ENCODE data around the gene DYSF. TPM values are rescaled to one million over a fixed set of nuclear protein-coding genes. Genes with fewer than 3 reads are reported as not detected.
A peak's percentile ranks its signal among the peaks of the same experiment; 100 is the strongest.

The DYSF gene
- total RNA-seq, 1 donor from 2014 or later = 112 TPM

DNA sequence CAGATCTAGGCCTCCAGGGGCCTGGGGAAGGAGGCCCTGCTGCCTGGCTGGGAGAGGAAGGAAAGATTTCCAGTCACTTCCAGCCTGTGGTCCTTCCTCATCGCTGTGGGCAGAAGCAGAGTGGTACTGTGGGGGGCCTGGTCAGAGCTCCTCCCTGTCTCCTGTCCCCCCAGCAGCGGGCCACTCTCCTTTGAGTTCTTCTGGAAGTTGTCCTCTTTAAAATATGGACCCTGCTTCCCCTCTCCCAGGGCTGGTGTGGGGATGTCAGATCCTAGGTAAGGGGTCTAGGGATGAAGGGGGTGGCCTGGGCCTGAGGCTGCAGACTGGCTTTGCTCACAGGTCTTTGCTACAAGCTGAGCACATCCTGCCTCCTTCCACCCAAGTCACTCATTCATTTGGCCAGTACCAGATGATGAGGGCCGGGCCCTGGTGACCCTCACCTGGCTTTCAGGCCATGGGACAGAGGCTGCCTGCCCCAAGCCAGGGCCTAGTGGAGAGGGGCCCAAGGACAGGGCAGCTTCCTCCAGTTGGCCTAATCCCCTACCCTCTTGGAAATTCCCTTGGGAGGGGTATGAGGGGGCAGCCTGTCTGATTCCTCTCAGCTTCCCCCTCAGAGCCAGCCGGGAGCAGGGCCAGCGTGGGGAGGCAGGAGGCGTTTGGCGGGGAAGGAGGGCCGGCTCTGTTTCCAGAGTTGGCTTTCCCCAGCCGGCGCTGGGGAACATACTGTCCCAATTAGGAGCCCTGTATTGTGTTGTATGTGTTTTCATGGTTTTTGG, 231.9 kb downstream of the DYSF start:
- TF ChIP-seq, protein P1, sequence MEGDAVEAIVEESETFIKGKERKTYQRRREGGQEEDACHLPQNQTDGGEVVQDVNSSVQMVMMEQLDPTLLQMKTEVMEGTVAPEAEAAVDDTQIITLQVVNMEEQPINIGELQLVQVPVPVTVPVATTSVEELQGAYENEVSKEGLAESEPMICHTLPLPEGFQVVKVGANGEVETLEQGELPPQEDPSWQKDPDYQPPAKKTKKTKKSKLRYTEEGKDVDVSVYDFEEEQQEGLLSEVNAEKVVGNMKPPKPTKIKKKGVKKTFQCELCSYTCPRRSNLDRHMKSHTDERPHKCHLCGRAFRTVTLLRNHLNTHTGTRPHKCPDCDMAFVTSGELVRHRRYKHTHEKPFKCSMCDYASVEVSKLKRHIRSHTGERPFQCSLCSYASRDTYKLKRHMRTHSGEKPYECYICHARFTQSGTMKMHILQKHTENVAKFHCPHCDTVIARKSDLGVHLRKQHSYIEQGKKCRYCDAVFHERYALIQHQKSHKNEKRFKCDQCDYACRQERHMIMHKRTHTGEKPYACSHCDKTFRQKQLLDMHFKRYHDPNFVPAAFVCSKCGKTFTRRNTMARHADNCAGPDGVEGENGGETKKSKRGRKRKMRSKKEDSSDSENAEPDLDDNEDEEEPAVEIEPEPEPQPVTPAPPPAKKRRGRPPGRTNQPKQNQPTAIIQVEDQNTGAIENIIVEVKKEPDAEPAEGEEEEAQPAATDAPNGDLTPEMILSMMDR (IDR thresholded peaks at IDR 0.05) = no peak
- H3K27me3 Mint-ChIP-seq (ENCODE audit: low read depth) = no peaks in the 10 kb centered on the region
- H3K4me1 Mint-ChIP-seq (ENCODE audit: low read depth) = no peaks in the 10 kb centered on the region
- H3K4me3 Mint-ChIP-seq (ENCODE audit: unreplicated experiment) = no peak overlapping the region
- H3K9me3 Mint-ChIP-seq (ENCODE audit: low read depth) = no peaks in the 10 kb centered on the region
- H3K27ac Mint-ChIP-seq (ENCODE audit: unreplicated experiment) = no peak overlapping the region
- peak; percentile 65 for DNase-seq (ENCODE audit: low spot score)
- peaks cover 37% of the 10 kb centered on the region for H3K36me3 Mint-ChIP-seq (ENCODE audit: low read depth)

- Mint-ChIP-seq H3K4me1 (ENCODE audit: low read depth) (peaks cover 6% of the 10 kb centered on the region), H3K36me3 (ENCODE audit: low read depth) (peaks cover 43% of the 10 kb centered on the region), H3K27ac (ENCODE audit: unreplicated experiment) (no peak overlapping the region), H3K9me3 (ENCODE audit: low read depth) (no peaks in the 10 kb centered on the region), H3K27me3 (ENCODE audit: low read depth) (no peaks in the 10 kb centered on the region), H3K4me3 (ENCODE audit: unreplicated experiment) (no peak overlapping the region)
- TF ChIP-seq, protein P1 (IDR thresholded peaks at IDR 0.05) = no peak
- peak; percentile 82 for DNase-seq (ENCODE audit: low spot score)
These were observed 232.7 kb downstream of the DYSF start for GRCh38 chr2:71685941-71686611.

GRCh38 chr2:71686781-71687180, 233.4 kb downstream of the DYSF start:
- peaks cover 38% of the 10 kb centered on the region for H3K36me3 Mint-ChIP-seq (ENCODE audit: low read depth)
- peak; percentile 29 for DNase-seq (ENCODE audit: low spot score)
- H3K4me3 Mint-ChIP-seq (ENCODE audit: unreplicated experiment) = no peak overlapping the region
- peaks cover 12% of the 10 kb centered on the region for H3K4me1 Mint-ChIP-seq (ENCODE audit: low read depth)
- H3K27ac Mint-ChIP-seq (ENCODE audit: unreplicated experiment) = no peak overlapping the region
- TF ChIP-seq, protein P1 (IDR thresholded peaks at IDR 0.05) = no peak
- no peaks in the 10 kb centered on the region for H3K27me3 Mint-ChIP-seq (ENCODE audit: low read depth)
- H3K9me3 Mint-ChIP-seq (ENCODE audit: low read depth) = no peaks in the 10 kb centered on the region

GRCh38 chr2:71687412-71687811, 234.1 kb downstream of the DYSF start:
- H3K4me1 Mint-ChIP-seq (ENCODE audit: low read depth) = peaks cover 14% of the 10 kb centered on the region
- peaks cover 33% of the 10 kb centered on the region for H3K36me3 Mint-ChIP-seq (ENCODE audit: low read depth)
- no peaks in the 10 kb centered on the region for H3K9me3 Mint-ChIP-seq (ENCODE audit: low read depth)
- H3K27ac Mint-ChIP-seq (ENCODE audit: unreplicated experiment) = no peak overlapping the region
- H3K27me3 Mint-ChIP-seq (ENCODE audit: low read depth) = no peaks in the 10 kb centered on the region
- H3K4me3 Mint-ChIP-seq (ENCODE audit: unreplicated experiment) = no peak overlapping the region
- DNase-seq (ENCODE audit: low spot score) = peak; percentile 49
- TF ChIP-seq, protein P1 (IDR thresholded peaks at IDR 0.05) = no peak

GRCh38 chr2:71688530-71688929, 235.2 kb downstream of the DYSF start:
- Mint-ChIP-seq H3K9me3 (ENCODE audit: low read depth) (no peaks in the 10 kb centered on the region), H3K4me1 (ENCODE audit: low read depth) (peaks cover 14% of the 10 kb centered on the region), H3K27me3 (ENCODE audit: low read depth) (no peaks in the 10 kb centered on the region), H3K36me3 (ENCODE audit: low read depth) (peaks cover 26% of the 10 kb centered on the region), H3K4me3 (ENCODE audit: unreplicated experiment) (no peak overlapping the region), H3K27ac (ENCODE audit: unreplicated experiment) (no peak overlapping the region)
- peak; percentile 71 for DNase-seq (ENCODE audit: low spot score)
- TF ChIP-seq, protein P1 (IDR thresholded peaks at IDR 0.05) = no peak
